GM19025 (cell line): Measurements from ENCODE around the gene ZXDC.

ENCODE experiments used
- ATAC-seq: cut with Tn5 transposase; IDR thresholded peaks from one replicate; pipeline ENCODE4 v1.9.1; 2021; ENCODE audit warnings: mild to moderate bottlenecking, low read depth, moderate library complexity; ENCODE audit not compliant: unreplicated experiment

Gene ZXDC

DNA sequence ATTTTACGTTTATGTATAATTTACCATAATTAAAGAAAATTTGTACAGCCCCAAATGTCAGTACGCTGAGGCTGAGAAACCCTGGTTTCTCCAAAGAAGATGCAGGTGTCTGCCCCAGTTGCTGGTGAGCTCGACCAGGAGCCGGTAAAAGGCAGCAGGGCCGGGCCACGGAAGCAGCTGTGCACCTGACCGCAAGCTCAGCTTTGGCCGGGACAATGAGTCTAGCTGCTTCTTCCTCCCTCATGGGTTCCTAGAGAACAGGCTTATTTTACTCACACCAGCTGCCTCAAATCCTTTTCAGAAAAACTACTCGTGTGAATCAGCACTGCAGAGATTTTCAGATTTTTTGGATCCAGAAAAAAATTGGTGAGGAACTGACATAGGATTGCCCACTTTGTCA, 18.0 kb upstream of the ZXDC start:
- ATAC-seq: no peak

DNA sequence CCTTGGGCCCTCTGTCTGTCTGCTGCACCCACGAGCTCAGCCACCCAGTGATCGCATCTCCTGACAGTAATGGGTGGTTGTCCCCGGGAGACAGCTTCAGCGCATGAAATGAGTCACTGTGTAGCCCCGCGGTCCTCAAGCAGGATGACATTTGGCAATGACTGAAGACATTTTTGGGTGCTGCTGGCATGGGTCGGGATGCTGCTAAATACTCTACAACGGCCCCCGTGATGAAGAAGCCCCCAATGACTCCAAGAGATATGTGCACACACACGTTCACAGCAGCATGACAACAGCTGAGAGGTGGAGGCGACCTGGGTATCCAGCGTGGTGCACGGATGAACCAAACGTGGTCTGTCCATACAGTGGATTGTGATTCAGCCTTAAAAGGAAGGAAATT, 17.4 kb upstream of the ZXDC start:
- no peak for ATAC-seq

DNA sequence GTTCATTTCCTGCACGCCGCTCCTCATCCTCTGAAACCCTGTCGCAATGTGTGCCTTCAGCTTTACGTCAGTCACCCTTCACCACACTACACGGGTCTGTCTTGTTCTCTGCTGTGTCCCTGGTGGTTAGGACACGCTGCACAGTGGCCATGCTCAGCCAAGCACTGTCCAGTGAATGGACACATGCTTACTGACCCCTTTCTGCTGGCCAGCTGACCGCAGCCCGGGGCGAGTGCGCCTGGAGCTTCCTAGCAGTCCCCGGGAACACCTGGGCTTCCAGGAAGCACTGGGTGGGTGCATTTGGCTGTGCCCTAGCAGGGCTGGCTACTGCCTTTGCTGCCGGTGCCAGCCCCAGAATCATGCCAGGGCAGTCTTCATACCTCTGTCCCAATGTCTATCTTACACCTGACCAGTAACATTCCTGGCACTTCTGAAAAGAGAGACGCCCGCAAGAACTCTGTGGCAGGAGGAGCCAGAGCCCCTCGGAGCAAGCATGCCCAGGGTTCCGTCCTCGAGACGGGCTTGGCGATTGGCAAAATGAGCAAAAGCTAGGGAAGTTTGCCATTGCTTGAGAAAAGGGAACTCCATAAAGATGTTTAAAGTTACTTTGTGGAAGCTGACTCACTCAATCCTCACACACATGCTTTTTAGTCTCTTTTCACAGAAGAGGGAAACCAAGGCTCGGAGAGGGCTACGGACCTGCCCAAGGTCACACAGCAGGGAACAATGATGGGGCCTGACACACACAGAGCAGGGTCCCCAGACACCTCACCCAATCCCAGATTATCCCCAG, 15.7 kb upstream of the ZXDC start:
- ATAC-seq: no peak

DNA sequence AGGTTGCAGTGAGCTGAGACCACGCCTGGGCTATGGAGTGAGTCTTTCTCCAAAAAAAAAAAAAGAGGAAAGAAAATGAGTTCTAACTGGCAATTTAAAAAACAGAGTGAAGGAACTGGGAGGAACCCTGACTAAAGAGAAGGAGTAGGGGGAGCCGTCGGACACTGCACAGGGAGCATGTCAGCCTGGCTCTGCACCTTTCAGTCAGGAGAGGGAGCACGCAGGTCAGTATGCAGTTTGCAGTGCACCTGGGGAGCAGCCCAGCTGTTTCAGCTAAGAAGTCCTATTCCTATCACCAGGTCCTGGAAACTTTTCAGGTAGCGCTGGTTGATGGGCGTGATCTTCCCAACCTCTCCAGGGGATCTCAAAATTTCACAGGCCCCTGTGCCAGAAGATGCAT, 14.9 kb upstream of the ZXDC start:
- no peak for ATAC-seq

DNA sequence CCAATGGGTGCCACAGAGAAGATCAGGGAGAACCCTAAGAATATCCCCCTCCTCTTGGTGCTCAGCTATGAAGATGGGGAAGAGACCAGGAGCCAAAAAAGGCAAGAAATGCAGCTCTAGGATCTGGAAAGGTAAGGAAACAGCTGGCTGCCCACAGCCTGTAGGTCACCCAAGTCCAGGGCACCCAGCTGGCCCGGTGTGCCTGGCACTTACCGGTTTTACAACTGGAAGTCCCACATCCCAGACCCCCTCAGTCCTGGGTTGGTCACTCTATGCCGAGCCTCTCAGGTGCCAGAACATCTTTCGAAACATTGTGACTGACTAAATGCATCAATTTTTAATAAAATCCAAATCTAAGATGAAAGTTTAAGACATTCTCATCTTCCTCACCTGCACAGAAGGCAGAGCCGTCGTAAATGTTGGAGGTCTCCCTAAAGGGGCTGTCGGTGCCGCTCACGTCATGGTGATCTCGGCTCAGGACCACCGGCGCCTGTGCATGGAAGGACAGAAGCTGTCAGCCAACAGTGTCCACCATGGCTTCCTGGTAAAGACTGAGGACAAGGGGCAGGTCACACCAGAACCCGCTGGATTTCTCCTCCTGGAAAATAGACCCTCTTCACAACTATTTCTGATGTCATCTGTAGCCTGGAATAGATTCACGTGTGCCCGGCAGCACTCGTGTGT, 13.3 kb upstream of the ZXDC start:
- ATAC-seq: no peak

DNA sequence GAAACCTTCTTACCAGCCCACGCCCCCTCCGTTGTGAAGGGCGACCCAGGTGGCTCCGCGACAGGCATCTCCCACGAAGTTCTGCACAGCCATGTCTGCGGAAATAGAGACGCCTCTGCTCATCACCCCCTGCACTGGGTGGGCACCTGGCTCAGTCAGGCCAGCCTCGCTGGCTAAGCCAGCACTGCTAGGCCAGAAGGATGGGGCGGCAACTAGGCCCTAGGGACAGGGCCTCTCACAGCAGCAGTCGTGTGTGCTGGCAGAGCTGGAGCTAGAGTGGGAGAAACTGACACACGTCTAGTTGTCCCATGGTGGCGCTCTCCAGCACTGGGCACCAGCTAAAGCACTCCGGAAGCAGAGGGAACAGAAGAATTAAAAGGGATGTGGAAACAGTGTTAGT, 12.5 kb upstream of the ZXDC start:
- no peak for ATAC-seq

DNA sequence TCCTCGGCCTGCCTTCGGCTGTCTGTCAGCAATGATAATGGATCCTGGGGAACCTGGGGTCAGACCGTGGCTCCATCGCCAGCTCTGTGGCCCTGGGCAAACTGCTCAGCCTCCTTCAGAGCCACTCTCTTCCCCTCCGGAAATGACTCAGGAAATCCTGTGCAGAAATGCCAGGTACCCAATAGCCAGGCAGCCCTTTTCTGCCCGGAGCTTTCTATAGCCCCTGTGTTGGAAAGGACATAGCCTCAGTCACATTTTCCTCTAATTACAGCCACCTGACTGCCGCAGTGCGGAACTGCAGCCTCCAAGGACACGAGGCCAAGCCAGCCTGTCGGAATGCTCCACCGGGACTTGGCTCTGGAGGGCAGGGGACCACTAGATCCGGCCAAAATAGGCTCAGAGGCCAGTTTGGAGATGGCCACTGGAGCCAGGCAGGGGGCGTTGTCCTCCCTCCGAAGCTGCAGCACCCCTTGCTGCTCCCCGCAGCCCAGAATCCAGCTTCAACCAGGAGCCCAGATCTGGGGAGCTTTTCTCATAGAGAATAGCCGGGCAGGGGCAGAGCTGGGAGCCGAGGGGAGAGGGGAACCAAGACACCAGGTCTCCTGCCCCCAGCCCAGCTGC, 11.6 kb upstream of the ZXDC start:
- ATAC-seq: no peak

DNA sequence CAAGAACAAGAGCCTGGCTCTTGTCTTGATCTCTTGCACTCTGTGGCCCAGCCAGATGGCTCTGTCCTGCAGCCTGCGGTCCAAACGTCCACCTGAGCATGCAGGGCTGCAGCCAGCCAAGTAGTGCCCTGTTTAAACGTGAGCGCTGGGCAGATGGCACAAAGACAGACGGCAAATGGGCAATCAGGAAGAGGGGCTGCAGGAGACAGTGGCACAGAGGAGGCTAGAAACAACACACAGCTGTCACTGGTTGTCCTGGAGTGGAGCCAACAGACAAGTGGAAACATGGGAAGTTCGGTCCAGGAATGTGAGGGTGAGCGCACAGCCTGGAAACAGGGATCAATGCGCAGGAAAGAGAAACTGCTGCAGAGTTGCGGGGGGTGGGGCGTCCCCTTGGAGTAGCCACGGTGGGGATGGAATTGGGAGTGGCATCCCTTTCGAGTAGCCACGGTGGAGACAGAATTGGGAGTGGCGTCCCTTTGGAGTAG, 10.7 kb upstream of the ZXDC start:
- ATAC-seq: no peak

DNA sequence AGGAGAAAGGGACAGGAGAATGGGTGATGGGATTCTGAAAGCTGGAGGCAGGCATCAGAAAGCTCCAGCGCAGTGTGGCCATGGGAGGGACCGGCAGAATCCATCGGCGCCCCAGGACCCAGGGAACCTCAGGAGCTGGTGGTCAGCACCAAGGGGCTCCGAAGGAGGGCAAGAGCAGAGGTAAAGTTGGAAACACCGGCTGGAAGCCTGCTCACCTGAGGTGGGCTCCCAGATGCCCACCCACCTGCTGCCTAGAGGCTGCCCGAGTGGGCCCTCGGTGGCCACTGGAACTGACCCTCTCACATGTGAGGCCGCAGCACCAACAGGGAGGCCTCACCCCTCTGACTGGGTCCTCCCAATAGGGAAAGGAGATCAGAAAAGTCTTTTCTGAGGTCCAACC, 10.3 kb upstream of the ZXDC start:
- no peak for ATAC-seq

DNA sequence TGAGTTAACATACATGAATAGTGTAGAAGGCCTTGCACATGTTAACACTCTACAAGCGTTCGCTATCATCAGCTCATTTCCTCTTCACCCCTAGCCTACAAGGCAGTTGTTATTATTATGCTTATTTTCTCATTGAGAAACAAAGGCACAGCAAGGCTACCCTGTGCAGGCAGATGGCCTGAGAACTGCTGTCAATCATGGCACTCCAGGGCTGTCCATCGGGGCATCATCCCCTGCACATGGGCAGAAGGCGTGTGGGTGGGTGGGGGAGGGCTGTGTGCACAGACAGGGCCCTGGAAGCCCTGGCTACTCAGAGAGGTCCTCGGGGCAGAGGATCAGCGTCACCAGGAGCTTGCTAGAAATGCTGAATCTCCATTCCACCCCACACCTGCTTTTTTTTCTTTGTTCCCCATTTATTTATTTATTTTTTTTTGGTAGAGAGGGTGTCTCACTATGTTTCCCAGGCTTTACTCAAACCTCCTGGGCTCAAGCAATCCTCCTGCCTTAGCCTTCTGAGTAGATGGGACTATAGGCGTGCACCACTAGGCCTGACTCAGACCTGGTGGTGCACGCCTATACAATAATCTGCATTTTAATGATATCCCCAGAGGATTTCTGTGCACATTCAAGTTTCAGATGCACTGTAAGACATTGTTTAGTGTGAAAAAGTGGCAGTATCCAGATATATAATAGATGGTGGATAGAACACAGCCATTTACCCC, 9.6 kb upstream of the ZXDC start:
- no peak for ATAC-seq

DNA sequence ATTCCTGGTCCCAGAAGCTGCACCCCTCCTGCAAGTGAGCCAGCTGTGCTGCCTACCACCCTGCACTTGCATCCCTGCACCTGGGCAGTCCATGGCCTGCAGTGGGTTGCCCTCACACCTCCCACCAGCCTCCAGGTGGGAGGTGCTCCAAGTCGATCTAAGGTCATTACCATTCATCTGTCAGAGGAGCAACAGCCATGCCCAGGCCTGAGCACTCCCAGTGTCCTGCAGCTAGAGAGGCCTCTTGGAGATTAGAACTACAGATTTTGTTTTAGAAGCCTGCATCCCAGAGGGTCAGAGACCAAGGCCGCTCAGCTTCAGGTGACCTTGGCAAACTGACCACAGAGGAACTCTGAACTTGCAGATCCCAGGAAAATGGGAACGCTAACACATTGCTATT, 9.0 kb upstream of the ZXDC start:
- no peak for ATAC-seq

DNA sequence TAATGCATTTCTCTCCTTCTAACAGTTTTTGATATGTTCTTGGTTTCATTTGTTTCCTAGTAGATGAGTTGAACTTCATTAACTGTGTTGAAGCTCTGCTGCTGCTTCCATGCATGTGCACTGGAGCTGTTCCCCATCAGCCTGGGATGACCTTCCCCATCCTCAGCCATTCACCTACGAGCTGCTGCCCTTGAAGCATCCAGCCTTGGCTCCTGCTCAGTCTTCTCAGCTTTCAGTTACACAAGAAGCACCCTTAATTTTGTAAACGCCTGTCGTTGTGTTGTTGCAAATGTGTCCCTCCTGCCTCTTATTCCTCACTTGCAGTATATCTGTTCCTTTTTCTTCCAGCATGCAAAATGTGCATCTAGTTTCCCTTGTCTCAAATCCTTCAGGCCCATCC, 8.5 kb upstream of the ZXDC start:
- no peak for ATAC-seq

DNA sequence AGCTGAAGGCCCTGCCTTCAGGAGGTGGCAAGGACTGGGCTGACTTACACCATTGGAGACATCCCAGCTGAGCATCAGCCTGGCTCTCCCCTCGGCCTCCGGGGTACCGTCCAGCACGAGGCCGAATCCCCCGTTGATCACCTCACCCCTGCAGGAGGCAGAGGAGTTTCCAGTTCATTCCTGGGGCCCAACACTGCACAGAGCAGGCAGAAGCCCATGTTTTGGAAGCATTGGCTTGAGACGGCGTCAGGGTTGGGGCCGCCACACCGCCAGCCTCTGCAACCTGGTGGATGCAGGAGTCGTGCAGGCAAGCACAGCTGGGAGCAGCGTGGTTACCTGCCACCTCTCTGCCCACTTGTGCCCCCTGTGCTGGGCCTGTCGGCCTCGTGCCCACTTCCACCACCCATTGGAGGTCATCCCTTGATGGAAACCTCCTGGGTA, 7.7 kb upstream of the ZXDC start:
- no peak for ATAC-seq

DNA sequence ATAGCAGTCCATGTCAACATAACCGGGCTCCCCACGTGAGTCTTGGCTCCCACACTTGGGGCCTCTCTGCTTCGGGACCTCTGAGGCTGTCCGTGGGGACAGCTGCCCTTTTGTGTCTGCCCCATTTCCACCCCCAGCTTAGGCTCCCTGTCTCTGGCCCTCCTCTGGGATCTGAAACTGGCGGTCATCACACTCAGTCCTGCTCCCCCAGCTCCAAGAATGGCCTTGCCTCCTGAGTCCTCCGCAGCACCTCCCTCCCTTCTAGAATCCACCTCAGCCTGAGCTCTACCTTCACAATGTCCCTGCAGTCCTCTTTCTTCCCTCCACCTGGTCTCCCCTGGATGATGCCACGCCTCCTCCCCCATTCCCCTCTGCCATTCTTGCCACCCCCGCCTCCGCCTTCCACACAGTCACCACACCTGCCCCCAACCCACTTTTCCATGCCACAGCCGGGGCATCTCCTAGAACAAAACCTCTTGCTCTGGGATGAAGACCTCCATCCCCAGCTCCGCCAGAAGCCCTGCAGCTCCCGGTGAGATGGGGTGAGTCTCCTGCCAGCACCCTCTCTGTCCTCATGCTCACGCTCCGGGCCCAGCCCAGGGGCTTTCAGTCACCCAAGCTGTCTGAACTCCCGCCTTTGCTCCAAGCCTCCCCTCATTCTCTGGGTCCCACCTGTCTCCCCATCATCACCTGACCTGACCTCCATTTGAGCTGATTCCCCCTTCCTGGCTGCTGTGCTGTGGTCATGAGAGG, 7.0 kb upstream of the ZXDC start:
- ATAC-seq: no peak

DNA sequence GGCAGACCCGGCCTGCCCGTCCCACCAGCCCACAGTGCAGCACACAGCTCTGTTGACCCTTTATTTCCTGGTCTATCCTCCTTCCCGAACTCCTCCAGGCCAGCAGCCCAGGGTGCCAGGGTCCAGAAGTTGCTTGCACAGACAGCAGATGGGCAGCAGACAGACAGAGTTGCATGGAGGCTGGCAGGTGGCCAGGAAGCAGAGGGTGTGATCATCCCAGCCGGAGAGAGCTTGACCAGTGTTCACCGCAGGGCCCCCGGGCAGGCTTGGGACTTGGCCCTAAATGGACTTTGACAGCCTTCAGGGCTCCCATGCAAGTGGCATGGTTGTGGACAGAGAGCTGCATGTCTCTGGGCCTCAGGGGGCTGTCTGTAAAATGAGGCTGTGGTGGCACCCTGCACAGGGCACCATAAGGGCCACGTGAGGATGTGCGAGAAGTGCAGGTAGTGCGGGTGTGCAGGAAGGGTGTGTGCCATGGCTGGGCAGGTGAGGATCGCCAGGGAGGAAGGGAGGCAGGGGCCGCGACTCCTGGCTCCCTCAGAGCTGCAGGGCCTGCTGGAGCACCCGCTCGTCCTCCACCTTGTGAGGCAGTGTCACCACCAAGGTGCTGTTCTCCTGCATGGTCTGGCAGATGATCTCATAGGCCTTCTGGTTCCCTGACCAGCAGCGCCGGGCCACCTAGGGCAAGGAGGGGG, 6.3 kb upstream of the ZXDC start:
- ATAC-seq: no peak

DNA sequence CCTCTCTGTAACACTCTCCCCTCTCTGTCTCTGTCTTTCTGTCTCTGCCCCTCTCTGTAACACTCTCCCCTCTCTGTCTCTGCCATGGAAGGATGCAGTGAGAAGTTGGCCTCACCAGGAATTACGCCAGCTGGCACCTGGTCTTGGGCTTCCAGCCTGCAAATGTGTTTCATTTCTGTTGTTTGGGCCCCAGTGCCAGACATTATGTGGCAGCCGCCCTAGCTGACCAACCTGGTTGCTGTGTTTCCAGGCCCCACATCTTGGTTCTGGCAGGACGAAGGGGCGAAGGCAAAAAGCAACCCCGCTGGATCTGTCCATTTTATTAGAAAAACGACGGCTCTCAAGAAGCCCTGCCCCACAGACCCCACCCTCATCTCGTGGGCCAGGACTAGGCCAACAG, 5.2 kb upstream of the ZXDC start:
- ATAC-seq: no peak

DNA sequence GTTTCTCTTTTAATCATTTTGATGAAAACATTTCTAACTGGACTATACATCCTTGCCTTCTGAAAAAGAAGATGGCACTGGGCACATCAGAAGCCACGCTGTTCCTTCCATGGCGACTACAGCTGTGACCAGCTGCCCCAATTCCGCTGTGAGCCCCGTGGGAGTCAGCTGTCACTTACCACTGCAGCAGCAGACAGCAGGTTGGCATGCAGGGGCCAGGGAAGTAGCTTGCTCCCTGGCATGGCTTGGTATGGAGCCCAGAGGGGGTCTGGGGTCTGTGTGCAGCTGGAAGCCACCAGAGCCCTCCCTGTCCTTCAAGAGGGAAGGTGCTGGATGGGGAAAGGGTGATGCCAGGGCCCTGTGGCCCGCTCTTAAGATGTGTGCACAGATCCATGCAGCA, 4.5 kb upstream of the ZXDC start:
- no peak for ATAC-seq

DNA sequence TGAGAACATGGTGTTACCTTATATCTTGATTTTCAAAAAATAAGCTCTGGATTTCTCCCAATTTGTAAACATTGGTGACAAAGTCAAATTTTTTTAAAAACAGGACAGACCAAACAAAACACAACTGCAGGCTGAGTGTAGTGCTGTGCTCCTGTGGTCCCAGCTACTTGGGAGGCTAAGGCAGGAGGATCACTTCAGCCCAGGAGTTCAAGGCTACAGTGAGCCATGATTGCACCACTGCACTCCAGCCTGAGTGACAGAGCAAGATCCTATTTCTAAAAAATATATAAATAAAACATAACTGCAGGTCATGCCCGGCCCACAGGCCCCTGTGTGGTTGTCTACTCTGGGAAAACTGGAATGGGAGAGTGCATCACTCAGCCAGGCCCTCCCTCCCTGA, 4.0 kb upstream of the ZXDC start:
- no peak for ATAC-seq

DNA sequence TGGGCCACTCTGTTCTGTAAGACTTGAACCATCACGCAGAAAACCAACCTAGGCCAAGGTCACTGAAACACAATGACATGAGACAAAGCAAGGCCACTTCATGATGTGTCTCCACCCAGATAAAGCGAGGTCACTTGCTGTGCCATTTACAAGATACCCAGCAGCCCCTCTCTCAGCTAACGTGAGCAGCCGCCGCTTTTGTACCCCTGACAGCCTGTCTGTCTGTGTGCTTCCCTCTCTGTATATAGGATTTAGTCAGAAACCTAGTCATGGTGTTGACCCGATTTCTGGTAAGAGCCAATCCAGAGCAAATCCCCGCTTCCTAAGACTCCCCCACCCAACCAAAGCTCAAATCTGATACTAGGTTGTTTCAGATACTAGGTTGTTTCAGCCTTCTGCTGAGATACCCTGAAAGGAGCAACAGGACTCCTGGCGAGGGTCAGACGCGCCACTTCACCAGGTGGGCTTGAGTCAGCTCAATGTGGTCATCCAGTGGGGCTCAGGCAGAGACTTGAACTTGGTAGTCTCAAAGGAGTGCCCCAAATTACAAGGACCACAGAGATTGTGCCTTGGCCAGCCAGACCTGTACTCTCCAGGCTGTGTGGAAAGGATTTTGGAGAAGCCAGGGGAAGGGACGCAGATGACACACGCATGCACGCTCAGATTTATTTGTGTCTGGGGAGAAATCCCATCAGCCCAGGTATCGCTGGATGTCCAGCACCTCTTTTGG, 3.1 kb upstream of the ZXDC start:
- no peak for ATAC-seq
